NT2/D1 (cell line): ENCODE measurements around the gene PTPN14.
"Not testable (repeated sequence)": the region's sequence is repeated elsewhere in the genome, so short reads cannot be mapped to it uniquely, and the experiment has no call there.

Source experiments
- SUZ12 ChIP-seq: IDR thresholded peaks from 2 replicates; pipeline ENCODE4 v1.6.1; 2011; ENCODE audit not compliant: insufficient read length, insufficient read depth; ENCODE audit errors: extremely low read depth
- ZNF274 ChIP-seq: IDR thresholded peaks from 2 replicates; pipeline ENCODE4 v1.6.1; 2011; ENCODE audit warnings: mild to moderate bottlenecking, low read depth, low read length

GRCh38 chr1:214591918-214592317 lies 40.5 kb upstream of the PTPN14 start:
- TF ChIP-seq ZNF274, SUZ12: not testable (repeated sequence)
